Stimulated activated CD4-positive, alpha-beta T cell treated with anti-CD3 and anti-CD28 coated beads, Interleukin-4, amount 100 ng/mL, for 48 hours (primary cell): ENCODE data around the gene NBAS.
"Not testable (repeated sequence)": the region's sequence is repeated elsewhere in the genome, so short reads cannot be mapped to it uniquely, and the experiment has no call there.

Experiments
- DNase-seq, 2 donors: peaks; one replicate each; pipeline ENCODE4 v3.0.0-alpha.2; 2020; ENCODE audit warnings: low read depth in 2 of 2

NBAS gene

GRCh38 chr2:15210542-15210941 lies 350.6 kb downstream of the NBAS start:
- not testable (repeated sequence) for DNase-seq

GRCh38 chr2:15206419-15206818 lies 354.7 kb downstream of the NBAS start:
- DNase-seq, result no peak

- peak in 1 of 2 donors; percentile 2 for DNase-seq
Measured at GRCh38 chr2:15205562-15205961, 355.6 kb downstream of the NBAS start.

- DNase-seq, result no peak
Measured at GRCh38 chr2:15201009-15201408, 360.1 kb downstream of the NBAS start.

- DNase-seq, result no peak
Measured at GRCh38 chr2:15200581-15200980, 360.6 kb downstream of the NBAS start.

GRCh38 chr2:15198051-15198450 lies 363.1 kb downstream of the NBAS start:
- no peak for DNase-seq

GRCh38 chr2:15195813-15196212 lies 365.3 kb downstream of the NBAS start:
- DNase-seq, result no peak

GRCh38 chr2:15191789-15192188 lies 369.3 kb downstream of the NBAS start:
- DNase-seq, result no peak

GRCh38 chr2:15189216-15189615 lies 371.9 kb downstream of the NBAS start:
- no peak for DNase-seq

- no peak for DNase-seq
Measured at GRCh38 chr2:15187702-15188101, 373.4 kb downstream of the NBAS start.

- no peak for DNase-seq
Measured at GRCh38 chr2:15186118-15186517, 375.0 kb downstream of the NBAS start.

- DNase-seq, result no peak
Measured at GRCh38 chr2:15184491-15184890, 376.6 kb downstream of the NBAS start.

GRCh38 chr2:15182275-15182674 lies 378.9 kb downstream of the NBAS start:
- DNase-seq, result no peak

- DNase-seq, result no peak
Measured at GRCh38 chr2:15181092-15181745, 379.9 kb downstream of the NBAS start.

GRCh38 chr2:15180379-15180778 lies 380.8 kb downstream of the NBAS start:
- no peak for DNase-seq

- DNase-seq, result no peak
Measured at GRCh38 chr2:15178946-15179345, 382.2 kb downstream of the NBAS start.

- peak; percentile 17 to 65 for DNase-seq
Measured at GRCh38 chr2:15177103-15177502, 384.0 kb downstream of the NBAS start.

GRCh38 chr2:15176604-15177003 lies 384.5 kb downstream of the NBAS start:
- DNase-seq, result no peak

GRCh38 chr2:15174567-15174966 lies 386.6 kb downstream of the NBAS start:
- DNase-seq, result no peak

GRCh38 chr2:15173501-15173900 lies 387.6 kb downstream of the NBAS start:
- DNase-seq, result no peak

GRCh38 chr2:15172825-15173224 lies 388.3 kb downstream of the NBAS start:
- DNase-seq, result no peak

GRCh38 chr2:15170070-15170775 lies 390.9 kb downstream of the NBAS start:
- DNase-seq, result no peak

- DNase-seq, result no peak
Measured at GRCh38 chr2:15169326-15170069, 391.6 kb downstream of the NBAS start.
